ENCODE results near the gene INO80C.

The INO80C gene

GRCh38 chr18:35437836-35438235 is 59.9 kb downstream of the INO80C start:
- H3K4me3 ChIP-seq (replicated peaks; ENCODE audit: low read depth, low read length) = no peak overlapping the region
- no peak for TF ChIP-seq CTCF (IDR thresholded peaks at IDR 0.05; ENCODE audit: low read depth, low read length, missing control alignments)
- no peak for DNase-seq (ENCODE audit: extremely low read depth, low read depth)

- H3K4me3 ChIP-seq (replicated peaks; ENCODE audit: low read depth, low read length) = no peak overlapping the region
- TF ChIP-seq CTCF (IDR thresholded peaks at IDR 0.05; ENCODE audit: low read depth, low read length, missing control alignments) = no peak
- no peak for DNase-seq (ENCODE audit: extremely low read depth, low read depth)
These were observed 61.6 kb downstream of the INO80C start for GRCh38 chr18:35436076-35436649.

- no peak for TF ChIP-seq CTCF (IDR thresholded peaks at IDR 0.05; ENCODE audit: low read depth, low read length, missing control alignments)
- H3K4me3 ChIP-seq (replicated peaks; ENCODE audit: low read depth, low read length) = no peak overlapping the region
- no peak for DNase-seq (ENCODE audit: extremely low read depth, low read depth)
These were observed 62.4 kb downstream of the INO80C start for GRCh38 chr18:35435401-35435800.

GRCh38 chr18:35432565-35433001 is 65.2 kb downstream of the INO80C start:
- no peak for TF ChIP-seq CTCF (IDR thresholded peaks at IDR 0.05; ENCODE audit: low read depth, low read length, missing control alignments)
- DNase-seq (ENCODE audit: extremely low read depth, low read depth) = no peak
- no peak overlapping the region for H3K4me3 ChIP-seq (replicated peaks; ENCODE audit: low read depth, low read length)

GRCh38 chr18:35431374-35431741 is 66.4 kb downstream of the INO80C start:
- no peak for DNase-seq (ENCODE audit: extremely low read depth, low read depth)
- H3K4me3 ChIP-seq (replicated peaks; ENCODE audit: low read depth, low read length) = no peak overlapping the region
- TF ChIP-seq CTCF (IDR thresholded peaks at IDR 0.05; ENCODE audit: low read depth, low read length, missing control alignments) = no peak

- no peak for DNase-seq (ENCODE audit: extremely low read depth, low read depth)
- no peak overlapping the region for H3K4me3 ChIP-seq (replicated peaks; ENCODE audit: low read depth, low read length)
- no peak for TF ChIP-seq CTCF (IDR thresholded peaks at IDR 0.05; ENCODE audit: low read depth, low read length, missing control alignments)
These were observed 66.9 kb downstream of the INO80C start for GRCh38 chr18:35430721-35431373.
